ENCODE measurements around the gene TTC13. TPM values are rescaled to one million over a fixed set of nuclear protein-coding genes. Genes with fewer than 3 reads are reported as not detected.

The TTC13 gene
- total and polyA plus RNA-seq, 12 donors: 6.6 to 20.7 (median 10.7) TPM

- intact Hi-C loops (cut with DNase I): no loop called here
- H3K4me3 ChIP-seq: no peak overlapping the region
- H3K27me3 ChIP-seq: peaks cover 12% of the 10 kb centered on the region
- no peaks in the 10 kb centered on the region for H3K4me1 ChIP-seq (replicated peaks in 1 of 2)
- peak overlapping the region in 1 of 5 donors; percentile 45 for H3K27ac ChIP-seq
- TF ChIP-seq CTCF (IDR thresholded peaks at IDR 0.05) (no peak), POLR2A (IDR thresholded peaks at IDR 0.05) (no peak)
- no peaks in the 10 kb centered on the region for H3K36me3 ChIP-seq (replicated peaks in 1 of 2)
- DNase-seq: no peak
- H3K9me3 ChIP-seq (replicated peaks in 1 of 3): no peaks in the 10 kb centered on the region
- 92 to 97% (median 94%) methylated on average over 4 of the region's 4 CpGs for WGBS, 4 donors
Observed at GRCh38 chr1:230877924-230878590, 100.6 kb downstream of the TTC13 start.

GRCh38 chr1:230877146-230877923, 101.3 kb downstream of the TTC13 start:
- Histone ChIP-seq H3K4me3 (no peak overlapping the region), H3K9me3 (replicated peaks in 1 of 3) (no peaks in the 10 kb centered on the region), H3K4me1 (replicated peaks in 1 of 2) (no peaks in the 10 kb centered on the region), H3K36me3 (replicated peaks in 1 of 2) (no peaks in the 10 kb centered on the region), H3K27me3 (peaks cover 12% of the 10 kb centered on the region), H3K27ac (no peak overlapping the region)
- intact Hi-C loops (cut with DNase I): no loop called here
- TF ChIP-seq CTCF (IDR thresholded peaks at IDR 0.05) (no peak), POLR2A (IDR thresholded peaks at IDR 0.05) (no peak)
- DNase-seq: no peak
- WGBS, 4 donors: 87 to 89% (median 87%) methylated on average over 11 to 14 of the region's 14 CpGs

- 78 to 91% (median 86%) methylated on average over 6 of the region's 6 CpGs for WGBS, 4 donors
- Histone ChIP-seq H3K4me1 (replicated peaks in 1 of 2) (no peaks in the 10 kb centered on the region), H3K4me3 (no peak overlapping the region), H3K9me3 (replicated peaks in 1 of 3) (no peaks in the 10 kb centered on the region), H3K27ac (no peak overlapping the region), H3K27me3 (peaks cover 12% of the 10 kb centered on the region), H3K36me3 (replicated peaks in 1 of 2) (no peaks in the 10 kb centered on the region)
- DNase-seq: no peak
- TF ChIP-seq POLR2A (IDR thresholded peaks at IDR 0.05) (no peak), CTCF (IDR thresholded peaks at IDR 0.05) (no peak)
- intact Hi-C loops (cut with DNase I): no loop called here
Observed at GRCh38 chr1:230876660-230877059, 102.0 kb downstream of the TTC13 start.

GRCh38 chr1:230875370-230875769, 103.3 kb downstream of the TTC13 start:
- no peaks in the 10 kb centered on the region for H3K36me3 ChIP-seq (replicated peaks in 1 of 2)
- H3K4me3 ChIP-seq: no peak overlapping the region
- 84 to 91% (median 85%) methylated on average over 8 of the region's 8 CpGs for WGBS, 4 donors
- H3K27ac ChIP-seq: no peak overlapping the region
- no peaks in the 10 kb centered on the region for H3K9me3 ChIP-seq (replicated peaks in 1 of 3)
- intact Hi-C loops (cut with DNase I): no loop called here
- no peaks in the 10 kb centered on the region for H3K4me1 ChIP-seq (replicated peaks in 1 of 2)
- DNase-seq: no peak
- TF ChIP-seq CTCF (IDR thresholded peaks at IDR 0.05): no peak
- TF ChIP-seq POLR2A (IDR thresholded peaks at IDR 0.05): no peak
- H3K27me3 ChIP-seq: peaks cover 3% of the 10 kb centered on the region

Measured in adrenal gland (tissue), 12 donors.